DOHH2 (cell line): ENCODE measurements around the gene IL1RL2.

Experiments
- H3F3A ChIP-seq: fragments of 200-600 bp; sonication (generic), shearing (Covaris generic); 2 replicates; pipeline ENCODE4 v1.6.0; 2016; ENCODE audit warnings: antibody characterized with exemption, mild to moderate bottlenecking; ENCODE audit not compliant: control insufficient read depth, insufficient read depth
- H3K27ac ChIP-seq: fragments of 200-600 bp; sonication (generic); 2 replicates; pipeline ENCODE4 v1.5.1; 2014; ENCODE audit warnings: low read depth, mild to moderate bottlenecking, low read length, moderate library complexity
- H3K27me3 ChIP-seq: fragments of 200-600 bp; sonication (generic); 2 replicates; pipeline ENCODE4 v1.6.1; 2014; ENCODE audit warnings: mild to moderate bottlenecking, low read length, mixed read lengths; ENCODE audit not compliant: control insufficient read depth
- H3K36me3 ChIP-seq: fragments of 200-600 bp; sonication (generic); 2 replicates; pipeline ENCODE4 v1.6.1; 2014; ENCODE audit warnings: mild to moderate bottlenecking, low read length, moderate library complexity, mixed read lengths; ENCODE audit not compliant: control insufficient read depth
- H3K4me1 ChIP-seq: fragments of 200-600 bp; sonication (generic); 2 replicates; pipeline ENCODE4 v1.6.1; 2014; ENCODE audit warnings: mild to moderate bottlenecking, low read length, mixed read lengths; ENCODE audit not compliant: control insufficient read depth
- H3K4me2 ChIP-seq: fragments of 200-600 bp; sonication (generic); 2 replicates; pipeline ENCODE4 v1.6.0; 2014; ENCODE audit warnings: mild to moderate bottlenecking, low read length, moderate library complexity
- H3K4me3 ChIP-seq: fragments of 200-600 bp; sonication (generic); 2 replicates; pipeline ENCODE4 v1.5.1; 2014; ENCODE audit warnings: mild to moderate bottlenecking, low read length, mixed read lengths
- H3K79me2 ChIP-seq: fragments of 200-600 bp; sonication (generic); 2 replicates; pipeline ENCODE4 v1.6.1; 2014; ENCODE audit warnings: mild to moderate bottlenecking, low read length, mixed read lengths; ENCODE audit not compliant: control insufficient read depth
- H3K9me2 ChIP-seq: fragments of 200-600 bp; sonication (generic); replicated peaks from 2 replicates; pipeline ENCODE4 v1.6.1; 2014; ENCODE audit warnings: mild to moderate bottlenecking, low read length, mixed read lengths; ENCODE audit not compliant: control insufficient read depth
- H3K9me3 ChIP-seq: fragments of 200-600 bp; sonication (generic); 2 replicates; pipeline ENCODE4 v1.6.1; 2014; ENCODE audit warnings: antibody characterized with exemption, low read length, mixed read lengths; ENCODE audit not compliant: control insufficient read depth, insufficient read depth
- H4K20me1 ChIP-seq: fragments of 200-600 bp; sonication (generic); 2 replicates; pipeline ENCODE4 v1.6.0; 2014; ENCODE audit warnings: low read depth, mild to moderate bottlenecking, antibody characterized with exemption, low read length, moderate library complexity; ENCODE audit not compliant: control insufficient read depth, insufficient read depth
- CTCF ChIP-seq: fragments of 200-600 bp; sonication (generic); IDR thresholded peaks from one replicate; pipeline ENCODE4 v1.5.1; 2014; ENCODE audit warnings: antibody characterized with exemption, mild to moderate bottlenecking, low read depth, low read length; ENCODE audit not compliant: poor library complexity, severe bottlenecking
- EZH2phosphoT487 ChIP-seq: fragments of 200-600 bp; sonication (generic); IDR thresholded peaks from 2 replicates; pipeline ENCODE4 v1.6.1; 2017; ENCODE audit warnings: borderline replicate concordance, mild to moderate bottlenecking, antibody characterized with exemption, low read length, moderate library complexity, mixed read lengths

The IL1RL2 gene

DNA sequence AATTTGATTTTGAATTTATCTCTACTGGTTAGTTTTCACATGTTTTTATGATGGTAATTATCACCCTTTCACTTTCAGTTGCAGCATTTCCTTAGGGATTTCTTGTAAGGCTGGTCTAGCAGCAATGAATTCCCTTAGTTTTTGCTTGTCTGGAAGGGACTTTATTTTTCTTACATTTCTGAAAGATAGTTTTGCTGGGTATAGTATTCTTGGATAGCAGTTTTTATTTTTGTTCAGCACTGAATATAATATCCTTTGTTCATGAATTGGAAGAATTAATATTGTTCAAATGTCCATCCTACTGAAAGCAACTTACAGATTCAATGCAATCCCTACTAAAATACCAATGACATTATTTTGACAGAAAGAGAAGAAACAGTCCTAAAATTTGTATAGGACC lies 30.2 kb downstream of the IL1RL2 start:
- Histone ChIP-seq H3K4me3 (no peak overlapping the region), H3K9me2 (no peaks in the 10 kb centered on the region), H4K20me1 (no peaks in the 10 kb centered on the region), H3K79me2 (no peaks in the 10 kb centered on the region), H3K9me3 (peaks cover 9% of the 10 kb centered on the region; the same call in 1 of the 2 replicates), H3F3A (no peaks in the 10 kb centered on the region), H3K27me3 (no peaks in the 10 kb centered on the region), H3K27ac (no peak overlapping the region), H3K4me1 (no peaks in the 10 kb centered on the region), H3K4me2 (no peak overlapping the region), H3K36me3 (no peaks in the 10 kb centered on the region)
- no peak for TF ChIP-seq CTCF
- no peak for TF ChIP-seq EZH2phosphoT487

GRCh38 chr2:102224824-102225739 lies 38.3 kb downstream of the IL1RL2 start:
- Histone ChIP-seq H3K27me3 (no peaks in the 10 kb centered on the region), H3K9me2 (no peaks in the 10 kb centered on the region), H3K36me3 (no peaks in the 10 kb centered on the region), H3K27ac (no peak overlapping the region), H3K4me1 (no peaks in the 10 kb centered on the region), H3K4me3 (no peak overlapping the region), H3K9me3 (no peaks in the 10 kb centered on the region), H4K20me1 (no peaks in the 10 kb centered on the region), H3K4me2 (no peak overlapping the region), H3F3A (no peaks in the 10 kb centered on the region), H3K79me2 (no peaks in the 10 kb centered on the region)
- TF ChIP-seq EZH2phosphoT487 (no peak), CTCF (no peak)

DNA sequence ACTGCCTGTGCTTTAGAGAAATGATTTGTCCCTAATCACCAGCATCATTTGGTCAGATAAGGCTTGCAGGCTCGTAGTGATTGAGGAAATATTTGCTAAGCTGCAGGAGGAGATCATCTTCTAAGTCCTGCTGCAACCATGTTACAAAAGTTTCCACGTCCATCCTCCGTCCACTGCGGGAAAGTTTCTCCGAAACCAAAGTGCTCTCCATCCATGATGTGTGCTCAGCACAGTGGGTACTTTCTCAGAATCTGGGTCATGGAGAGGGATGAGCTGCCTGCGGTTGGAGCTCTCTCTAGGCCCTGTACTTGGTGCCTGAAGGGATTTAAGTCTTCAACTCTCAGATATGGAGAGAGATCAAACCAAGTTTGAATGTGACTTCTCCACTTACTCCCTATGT lies 39.3 kb downstream of the IL1RL2 start:
- Histone ChIP-seq H3K27me3 (no peaks in the 10 kb centered on the region), H3K4me1 (no peaks in the 10 kb centered on the region), H3K79me2 (no peaks in the 10 kb centered on the region), H4K20me1 (no peaks in the 10 kb centered on the region), H3K4me3 (no peak overlapping the region), H3K9me3 (no peaks in the 10 kb centered on the region), H3K27ac (no peak overlapping the region), H3K9me2 (no peaks in the 10 kb centered on the region), H3F3A (no peaks in the 10 kb centered on the region), H3K4me2 (no peak overlapping the region), H3K36me3 (no peaks in the 10 kb centered on the region)
- TF ChIP-seq CTCF (no peak), EZH2phosphoT487 (no peak)
